Stimulated activated CD4-positive, alpha-beta T cell treated with anti-CD3 and anti-CD28 coated beads, Interleukin-15, amount 100 ng/mL, for 48 hours (primary cell): ENCODE measurements around the gene ARL15.

ENCODE experiments used
- DNase-seq, 2 donors: peaks; one replicate each; pipeline ENCODE4 v3.0.0-alpha.2; 2020; ENCODE audit warnings: low read depth in 2 of 2

The ARL15 gene

DNA sequence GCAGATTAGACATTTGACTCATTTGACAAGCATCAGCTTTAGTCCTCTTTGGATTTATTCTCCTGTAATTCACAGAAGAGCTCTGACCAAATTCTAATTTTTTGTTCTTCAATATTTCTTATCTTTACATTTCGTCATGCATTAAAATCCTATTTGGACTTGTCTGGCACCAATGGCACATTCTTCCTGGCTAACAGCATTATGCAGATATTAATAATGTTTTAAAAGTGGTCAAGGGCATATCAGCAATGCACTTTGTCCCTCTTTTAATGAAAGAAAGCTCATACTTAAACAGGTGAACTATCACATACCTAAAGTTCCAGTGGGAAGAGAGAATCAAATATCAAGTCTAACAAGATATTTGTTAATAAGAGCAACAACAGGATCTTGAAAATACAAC is 270.4 kb downstream of the ARL15 start:
- DNase-seq, result no peak

DNA sequence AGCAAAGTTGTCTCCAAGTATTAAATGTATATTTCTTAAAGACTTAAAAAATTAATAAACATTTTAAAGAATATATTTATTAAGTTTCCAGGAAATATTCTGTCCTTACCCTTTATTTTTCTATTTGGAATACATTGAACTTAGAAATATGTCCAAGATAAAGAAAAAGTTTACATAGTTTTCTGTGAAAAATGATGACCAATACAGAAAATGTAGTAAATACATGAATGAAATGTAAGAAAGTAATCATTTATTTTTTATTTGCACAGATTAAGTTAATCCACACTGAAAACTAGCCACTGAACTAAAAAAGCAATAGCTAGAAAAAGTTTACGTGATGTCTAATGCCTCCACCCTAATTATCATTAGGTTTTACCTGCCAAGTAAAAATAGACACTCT is 273.2 kb downstream of the ARL15 start:
- no peak for DNase-seq

- no peak for DNase-seq
Measured at GRCh38 chr5:54030981-54031380, 279.4 kb downstream of the ARL15 start.

DNA sequence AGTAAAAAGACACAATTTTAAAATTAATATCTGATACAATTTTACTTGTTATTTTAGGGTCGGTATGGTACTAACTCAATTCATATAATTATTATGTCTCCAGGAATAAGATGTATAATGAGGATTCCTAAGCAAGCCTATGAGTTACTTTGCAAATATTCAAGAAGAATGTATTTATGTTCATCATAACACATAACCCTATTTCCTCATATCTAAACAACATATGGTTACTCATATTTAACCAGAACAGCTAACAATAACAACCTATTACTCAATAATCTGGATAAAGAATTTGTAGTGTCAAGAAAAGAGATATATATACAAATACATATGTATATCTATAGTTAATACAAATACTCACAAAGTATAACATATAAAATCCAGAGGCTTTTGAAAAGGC is 285.9 kb downstream of the ARL15 start:
- DNase-seq, result no peak

DNA sequence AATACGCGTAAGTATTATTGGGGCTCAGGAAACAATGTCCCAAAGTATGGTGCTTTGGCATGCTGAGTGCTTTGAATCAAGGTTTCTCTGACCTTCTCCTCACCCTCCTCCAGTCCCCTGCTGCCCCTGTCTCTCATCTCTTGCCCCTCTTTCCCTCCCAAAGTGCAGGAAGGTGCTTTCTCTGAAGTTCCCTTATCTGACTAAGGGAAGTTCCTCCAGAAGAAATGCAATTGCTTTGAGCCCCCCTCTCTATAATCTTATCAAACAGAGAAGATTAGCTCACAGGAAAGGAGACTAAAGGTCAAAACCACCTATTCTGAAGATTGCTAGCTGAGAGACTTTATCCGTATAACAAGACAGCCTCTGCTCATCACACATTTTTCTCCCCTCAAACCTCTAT is 288.1 kb downstream of the ARL15 start:
- no peak for DNase-seq

DNA sequence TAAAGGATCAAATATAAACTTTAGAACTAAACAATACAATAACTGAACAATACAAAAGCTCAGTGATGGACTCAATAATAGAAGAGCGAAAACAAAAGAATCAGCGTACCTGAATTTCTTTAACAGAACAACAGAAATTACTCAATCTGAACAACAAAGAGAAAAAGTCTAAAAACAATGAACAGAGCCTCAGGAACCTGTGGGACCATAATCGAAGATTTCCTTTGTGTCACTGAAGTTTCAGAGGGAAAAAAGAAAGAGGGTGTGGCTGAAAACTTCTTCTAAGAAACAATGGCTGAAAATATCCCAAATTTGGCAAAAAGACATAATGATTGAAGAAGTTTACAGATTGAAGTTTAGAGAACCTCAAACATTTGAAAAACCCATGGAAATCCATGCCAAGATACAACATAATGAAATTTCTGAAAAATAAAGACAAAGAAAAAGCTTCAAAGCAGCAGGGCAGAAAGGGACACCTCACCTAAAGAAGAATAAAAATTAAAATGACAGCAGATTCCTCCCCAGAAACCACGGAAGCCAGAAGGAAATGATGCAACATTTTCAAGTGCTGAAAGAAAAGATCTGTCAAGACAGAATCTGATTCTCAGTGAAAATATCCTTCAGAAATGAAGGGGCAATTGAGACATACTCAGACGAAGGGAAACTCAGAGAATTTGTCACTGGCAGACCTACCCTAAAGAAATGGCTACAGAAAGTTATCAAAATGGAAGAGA is 288.8 kb downstream of the ARL15 start:
- DNase-seq, result no peak

- DNase-seq, result no peak
Measured at GRCh38 chr5:54018438-54018837, 291.9 kb downstream of the ARL15 start.

GRCh38 chr5:54017580-54017979 is 292.8 kb downstream of the ARL15 start:
- no peak for DNase-seq

DNA sequence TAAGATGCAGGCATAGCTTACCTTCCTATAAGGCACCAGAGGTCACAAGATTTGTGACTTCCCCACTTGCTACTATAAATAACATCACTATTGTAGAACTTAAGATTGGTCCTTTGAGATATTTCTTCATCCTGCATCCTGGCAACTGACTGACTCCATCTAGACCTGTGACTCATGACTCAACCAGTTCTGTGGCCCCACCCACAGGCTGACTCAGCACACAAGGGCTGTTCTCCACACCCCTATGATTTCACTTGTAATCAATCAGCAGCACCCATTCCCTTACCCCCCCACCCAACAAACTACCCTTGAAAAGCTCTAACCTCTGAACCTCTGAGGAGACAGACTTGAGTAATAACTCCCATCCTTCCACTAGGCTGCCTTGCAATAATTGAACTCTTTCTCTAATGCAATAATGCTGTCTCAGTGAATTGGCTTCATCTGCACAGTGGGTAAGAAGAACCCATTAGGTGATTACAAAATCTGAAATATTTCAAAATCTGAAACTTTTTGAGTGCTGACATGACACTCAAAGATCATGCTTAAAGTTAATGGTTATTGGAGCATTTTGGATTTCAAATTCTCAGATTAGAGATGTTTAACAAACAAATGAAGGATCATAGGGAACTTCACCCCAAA is 296.7 kb downstream of the ARL15 start:
- DNase-seq, result peak; percentile 14 to 33

- DNase-seq, result no peak
Measured at GRCh38 chr5:54009828-54010227, 300.5 kb downstream of the ARL15 start.

DNA sequence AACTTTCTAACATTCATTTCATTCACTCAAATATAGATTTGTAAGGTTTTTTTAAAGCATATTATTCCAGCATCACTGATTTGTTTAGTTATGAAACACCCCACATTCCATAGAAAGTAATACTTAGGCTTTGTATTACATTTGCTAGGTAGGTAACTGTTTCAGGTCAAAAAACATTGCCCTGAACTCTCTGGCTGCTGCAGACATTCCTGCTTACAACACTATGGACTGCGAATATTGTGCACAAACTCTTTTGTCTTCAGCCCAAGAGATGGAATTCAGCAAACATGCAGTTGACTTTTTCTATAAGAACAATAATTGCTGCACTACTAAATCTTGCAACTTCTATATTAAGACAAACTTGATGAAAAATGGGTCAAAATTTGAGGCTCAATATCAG is 301.0 kb downstream of the ARL15 start:
- DNase-seq, result no peak

DNA sequence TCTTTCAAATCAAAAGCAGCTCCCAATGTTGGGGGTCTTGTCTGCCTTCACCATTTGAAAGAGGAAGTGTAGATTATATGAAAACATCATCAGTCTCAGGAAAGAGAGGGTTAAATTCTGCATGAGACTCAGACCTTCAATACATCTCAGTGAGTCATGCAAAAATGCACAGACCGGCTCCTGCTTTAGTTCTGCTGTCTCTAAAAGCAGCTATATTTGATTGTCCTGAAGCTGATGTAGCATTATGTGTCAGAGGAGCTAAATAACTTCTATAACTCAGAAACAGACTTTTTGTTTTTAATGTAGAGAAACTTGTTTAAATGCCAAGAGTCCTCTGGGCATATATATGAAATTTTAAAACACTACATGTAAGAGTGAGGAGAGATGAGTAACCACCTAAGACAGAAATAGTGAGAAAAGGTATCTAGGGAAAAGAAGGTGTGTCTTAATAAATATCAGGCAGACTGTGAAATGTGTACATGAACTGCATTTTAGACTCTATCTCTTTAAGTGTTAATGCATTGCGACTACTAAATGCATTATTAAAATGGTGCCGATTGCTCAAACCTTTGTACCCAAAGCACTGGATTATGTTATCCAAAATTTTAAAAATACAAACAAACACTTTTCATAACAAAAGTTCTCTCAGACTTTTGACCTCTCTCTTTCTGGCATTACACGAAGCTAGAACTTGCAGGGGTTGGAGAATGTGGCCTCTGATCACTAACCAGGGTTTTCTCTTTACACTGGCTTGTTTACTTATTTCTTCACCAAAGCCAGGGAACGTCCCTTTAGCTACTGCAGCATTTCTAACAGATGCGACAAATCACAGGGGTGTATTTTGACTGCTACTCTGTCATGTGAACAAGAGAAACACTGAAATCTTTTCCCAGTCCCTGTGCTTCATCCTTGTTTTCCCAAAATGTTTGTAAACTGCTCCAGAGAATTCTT is 302.3 kb downstream of the ARL15 start:
- DNase-seq, result no peak

- DNase-seq, result no peak
Measured at GRCh38 chr5:54004697-54005096, 305.7 kb downstream of the ARL15 start.

GRCh38 chr5:54002779-54003178 is 307.6 kb downstream of the ARL15 start:
- no peak for DNase-seq

DNA sequence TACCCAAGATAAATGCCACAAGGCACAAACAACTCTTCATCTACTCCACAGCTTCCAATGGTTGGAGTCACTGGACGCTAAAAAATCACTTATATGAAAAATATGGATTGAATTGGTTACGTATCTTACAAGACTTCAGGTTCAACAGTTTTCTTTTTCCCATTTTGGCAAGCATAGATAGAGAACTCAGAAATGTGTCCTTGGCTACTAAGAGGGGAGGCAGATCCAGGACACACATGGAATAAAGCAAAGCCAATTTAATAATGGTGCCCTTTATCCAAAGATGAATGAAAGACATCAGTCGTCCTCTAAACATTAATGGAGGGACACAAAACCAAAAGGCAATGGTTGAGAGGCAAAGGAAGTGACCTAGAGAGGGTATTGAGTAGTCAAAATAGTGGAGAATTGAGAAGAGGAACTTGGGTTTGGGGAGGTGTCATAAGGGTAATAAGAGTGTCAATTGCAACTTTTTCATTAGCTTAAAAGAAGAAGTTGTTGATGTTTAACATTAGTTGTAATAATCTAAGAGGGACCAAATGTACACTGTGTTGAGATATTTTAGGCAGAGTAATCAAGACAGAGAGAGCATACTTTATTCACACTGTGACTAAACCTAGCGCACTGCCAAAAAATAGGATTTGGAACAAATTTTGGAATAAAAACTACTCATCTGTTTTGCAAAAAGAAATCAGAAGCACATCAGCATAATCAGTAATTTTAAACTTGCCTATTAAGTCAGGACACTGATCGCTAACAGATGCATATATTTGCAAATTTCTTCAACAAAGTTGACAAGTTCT is 308.2 kb downstream of the ARL15 start:
- DNase-seq, result no peak

DNA sequence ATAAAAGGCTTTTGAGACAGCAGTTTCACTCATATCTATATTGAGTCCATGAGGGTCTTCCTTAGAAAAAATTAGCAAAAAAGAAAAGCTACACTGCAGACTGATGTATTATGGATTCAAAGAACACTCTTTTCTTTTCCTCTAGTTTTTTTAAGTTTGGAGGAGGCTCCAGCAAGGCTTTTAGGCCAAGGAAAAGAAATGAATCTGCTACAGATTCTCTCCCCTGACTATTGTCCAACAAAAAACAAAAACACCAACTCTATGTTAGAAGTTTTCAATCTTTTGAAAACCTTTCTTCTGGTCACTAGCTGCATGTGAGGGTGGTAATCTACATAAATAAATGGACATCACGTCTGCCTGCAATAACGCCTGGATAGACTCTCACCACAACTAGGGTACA is 310.4 kb downstream of the ARL15 start:
- DNase-seq, result no peak

DNA sequence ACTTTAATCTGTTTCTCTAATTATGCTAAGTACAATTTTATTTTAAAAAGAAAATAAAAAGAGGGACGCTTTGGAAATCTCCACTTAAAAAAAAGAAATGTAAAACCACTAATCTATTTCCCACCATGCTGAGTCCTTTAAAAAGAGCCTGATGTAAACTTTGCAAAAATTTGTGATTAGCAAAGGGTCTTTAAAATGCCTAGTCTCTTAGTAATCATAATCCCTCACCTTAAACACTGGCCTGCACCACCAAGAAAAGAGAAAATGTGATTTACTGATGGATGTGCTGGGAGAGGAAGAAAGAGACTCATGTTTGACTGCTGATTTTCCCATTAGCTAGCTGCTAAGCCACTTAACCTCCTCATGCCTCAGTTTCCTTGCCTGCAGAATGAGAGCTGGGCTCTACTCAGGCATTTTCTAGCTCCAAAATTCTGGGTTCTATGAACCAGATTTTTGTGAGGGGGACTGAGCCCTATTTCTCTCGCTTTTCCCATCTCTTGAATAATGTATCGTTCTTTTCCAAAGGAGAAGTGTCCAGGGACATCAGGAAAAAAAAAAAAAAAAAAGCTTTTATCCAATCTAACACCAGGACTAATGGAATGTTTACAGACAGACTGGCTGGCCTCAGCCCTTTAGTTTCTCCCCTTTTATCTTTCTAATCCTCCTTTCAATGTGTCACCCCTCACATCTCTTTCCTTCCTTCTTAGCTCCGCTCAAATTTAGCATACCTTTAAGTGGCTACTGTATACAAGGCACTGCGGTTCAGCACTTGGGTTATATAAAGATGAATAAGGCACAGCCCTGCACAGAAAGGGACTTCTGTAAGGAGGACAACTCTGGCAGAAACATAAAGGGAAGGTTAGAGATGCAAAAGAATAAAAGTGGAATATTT is 312.4 kb downstream of the ARL15 start:
- DNase-seq, result no peak

DNA sequence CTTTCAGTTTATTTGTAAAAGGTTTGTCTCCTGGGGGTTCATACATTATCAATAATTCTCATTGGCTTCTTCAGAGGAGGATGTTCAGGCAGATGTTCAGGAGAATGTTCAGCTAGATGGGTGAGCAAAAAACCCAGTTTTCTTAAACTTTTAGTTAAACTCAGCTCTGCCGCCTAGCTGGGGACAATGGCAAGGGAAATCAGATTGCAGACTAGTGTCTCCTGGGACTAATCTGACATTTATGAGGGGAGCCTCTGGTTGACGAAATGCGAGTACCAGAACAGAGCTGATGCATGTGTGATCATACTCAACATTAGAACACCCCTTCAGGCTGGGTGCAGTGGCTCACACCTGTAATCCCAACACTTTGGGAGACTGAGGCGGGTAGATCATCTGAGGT is 314.4 kb downstream of the ARL15 start:
- DNase-seq, result no peak

DNA sequence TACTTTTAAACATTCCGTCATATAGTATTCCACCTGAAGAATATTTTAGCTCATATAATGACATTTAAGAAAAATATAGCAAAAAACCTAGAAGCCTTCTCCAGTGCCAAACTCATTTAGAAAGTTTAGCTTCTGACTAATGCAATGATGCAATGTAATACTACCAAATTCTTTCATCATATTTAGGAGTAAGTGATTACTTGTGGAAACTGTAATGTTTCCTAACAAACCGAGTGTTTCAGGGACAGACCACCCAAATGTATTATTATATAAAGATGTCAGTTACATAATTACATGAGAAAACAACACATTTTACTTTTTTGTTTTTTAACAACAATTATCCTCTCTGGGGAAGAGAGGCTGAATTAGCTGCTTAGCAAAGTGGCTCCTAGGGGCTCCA is 316.2 kb downstream of the ARL15 start:
- no peak for DNase-seq

GRCh38 chr5:53991942-53992341 is 318.4 kb downstream of the ARL15 start:
- no peak for DNase-seq

DNA sequence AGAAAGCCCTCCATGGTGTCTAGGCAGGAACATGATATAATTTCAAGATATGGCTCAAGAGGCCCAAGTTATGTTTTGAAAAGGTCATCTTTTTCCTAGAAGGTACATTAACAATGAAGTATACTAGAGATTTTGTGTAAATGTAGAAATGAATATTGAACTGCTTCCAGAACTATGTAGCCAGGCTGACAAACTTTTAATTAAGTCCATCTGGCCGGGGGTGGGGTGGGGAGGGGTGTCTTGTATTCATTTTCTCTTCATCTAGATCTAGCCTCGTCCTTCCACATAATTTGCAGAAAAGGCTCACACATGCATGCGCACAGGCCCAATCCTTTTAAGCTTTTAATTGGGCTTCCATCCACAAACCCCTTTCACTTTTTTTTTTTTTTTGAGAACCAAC is 323.3 kb downstream of the ARL15 start:
- DNase-seq, result no peak
